Urinary bladder (tissue), 4 donors: Measurements from ENCODE around the gene MTHFD2L. TPM values are rescaled to one million over a fixed set of nuclear protein-coding genes. Genes with fewer than 3 reads are reported as not detected.

ENCODE experiments used
- DNase-seq: peaks from one replicate; pipeline ENCODE4 v3.0.0-alpha.2; 2015; ENCODE audit errors: extremely low spot score
- H3K27ac ChIP-seq: one replicate; pipeline ENCODE4 v1.5.1; 2013; ENCODE audit warnings: low read depth, mild to moderate bottlenecking, moderate library complexity
- H3K36me3 ChIP-seq: one replicate; pipeline ENCODE4 v1.6.1; 2013; ENCODE audit warnings: mild to moderate bottlenecking, moderate library complexity; ENCODE audit not compliant: insufficient read depth
- H3K4me1 ChIP-seq: one replicate; pipeline ENCODE4 v1.6.1; 2013; ENCODE audit warnings: mild to moderate bottlenecking, moderate library complexity; ENCODE audit not compliant: insufficient read depth
- H3K4me3 ChIP-seq: one replicate; pipeline ENCODE4 v1.5.1; 2013; ENCODE audit warnings: low read depth, low read length
- WGBS: extraction: QIAGEN DNeasy Blood & Tissue Kit; methylation state at CpG from one replicate; pipeline ENCODE4 v1.1.7; 2013; 5-methylcytosine and 5-hydroxymethylcytosine counted together
- polyA plus RNA-seq: library from polyadenylated mRNA; stranded (reverse); fragments of 200-250 nt; gene quantifications from one replicate; pipeline ENCODE4 v1.2.3, GENCODE V29; 2013
- total RNA-seq: library from RNA; depleted of rRNA; stranded (reverse); fragments of >200 nt; gene quantifications from one replicate; pipeline ENCODE4 v1.2.3, GENCODE V29; 2014
- donor health status: healthy with polysubstance abuse.
- donor health status: healthy.

Gene MTHFD2L
- total and polyA plus RNA-seq, 2 donors, result 5.8 to 21.1 TPM

- no peak overlapping the region for H3K27ac ChIP-seq
- no peak for DNase-seq
- H3K4me1 ChIP-seq, result no peaks in the 10 kb centered on the region
- WGBS, result 74% methylated on average over 6 of the region's 6 CpGs
- no peaks in the 10 kb centered on the region for H3K36me3 ChIP-seq
- no peak overlapping the region for H3K4me3 ChIP-seq
Measured at GRCh38 chr4:74319470-74319869, 161.6 kb downstream of the MTHFD2L start.

GRCh38 chr4:74320559-74321118, 162.7 kb downstream of the MTHFD2L start:
- 42% methylated on average over 4 of the region's 4 CpGs for WGBS
- Histone ChIP-seq H3K36me3 (no peaks in the 10 kb centered on the region), H3K27ac (no peak overlapping the region), H3K4me3 (no peak overlapping the region), H3K4me1 (no peaks in the 10 kb centered on the region)
- peak; percentile 48 for DNase-seq

- no peak for DNase-seq
- H3K36me3 ChIP-seq, result no peaks in the 10 kb centered on the region
- H3K4me3 ChIP-seq, result no peak overlapping the region
- 74% methylated on average over 3 of the region's 3 CpGs for WGBS
- H3K4me1 ChIP-seq, result no peaks in the 10 kb centered on the region
- no peak overlapping the region for H3K27ac ChIP-seq
Measured at GRCh38 chr4:74322301-74322700, 164.4 kb downstream of the MTHFD2L start.

- Histone ChIP-seq H3K36me3 (no peaks in the 10 kb centered on the region), H3K27ac (no peak overlapping the region), H3K4me1 (no peaks in the 10 kb centered on the region), H3K4me3 (no peak overlapping the region)
- 87% methylated on average over 4 of the region's 4 CpGs for WGBS
- DNase-seq, result no peak
Measured at GRCh38 chr4:74323663-74324062, 165.7 kb downstream of the MTHFD2L start.

GRCh38 chr4:74324262-74324661, 166.3 kb downstream of the MTHFD2L start:
- Histone ChIP-seq H3K27ac (no peak overlapping the region), H3K4me3 (no peak overlapping the region), H3K4me1 (no peaks in the 10 kb centered on the region), H3K36me3 (no peaks in the 10 kb centered on the region)
- 66% methylated on average over 3 of the region's 3 CpGs for WGBS
- no peak for DNase-seq

- no peak for DNase-seq
- H3K4me1 ChIP-seq, result no peaks in the 10 kb centered on the region
- no peaks in the 10 kb centered on the region for H3K36me3 ChIP-seq
- H3K27ac ChIP-seq, result no peak overlapping the region
- H3K4me3 ChIP-seq, result no peak overlapping the region
- 76% methylated on average over 2 of the region's 2 CpGs for WGBS
Measured at GRCh38 chr4:74325886-74326285, 168.0 kb downstream of the MTHFD2L start.

GRCh38 chr4:74327762-74328161, 169.8 kb downstream of the MTHFD2L start:
- WGBS, result 49% methylated on average over 3 of the region's 3 CpGs
- Histone ChIP-seq H3K4me1 (no peaks in the 10 kb centered on the region), H3K36me3 (no peaks in the 10 kb centered on the region), H3K27ac (no peak overlapping the region), H3K4me3 (no peak overlapping the region)
- no peak for DNase-seq

GRCh38 chr4:74328501-74328900, 170.6 kb downstream of the MTHFD2L start:
- Histone ChIP-seq H3K27ac (no peak overlapping the region), H3K4me3 (no peak overlapping the region), H3K36me3 (no peaks in the 10 kb centered on the region), H3K4me1 (no peaks in the 10 kb centered on the region)
- DNase-seq, result no peak
- WGBS, result 87% methylated on average over 1 of the region's 1 CpG

- Histone ChIP-seq H3K4me1 (no peaks in the 10 kb centered on the region), H3K4me3 (no peak overlapping the region), H3K27ac (no peak overlapping the region), H3K36me3 (no peaks in the 10 kb centered on the region)
- DNase-seq, result no peak
Measured at GRCh38 chr4:74329307-74329706, 171.4 kb downstream of the MTHFD2L start.

GRCh38 chr4:74330295-74330750, 172.4 kb downstream of the MTHFD2L start:
- DNase-seq, result no peak
- H3K4me3 ChIP-seq, result no peak overlapping the region
- no peaks in the 10 kb centered on the region for H3K36me3 ChIP-seq
- H3K27ac ChIP-seq, result no peak overlapping the region
- no peaks in the 10 kb centered on the region for H3K4me1 ChIP-seq
- 55% methylated on average over 9 of the region's 9 CpGs for WGBS

GRCh38 chr4:74331252-74331651, 173.3 kb downstream of the MTHFD2L start:
- no peaks in the 10 kb centered on the region for H3K4me1 ChIP-seq
- WGBS, result 68% methylated on average over 2 of the region's 2 CpGs
- no peak overlapping the region for H3K4me3 ChIP-seq
- DNase-seq, result no peak
- no peak overlapping the region for H3K27ac ChIP-seq
- H3K36me3 ChIP-seq, result no peaks in the 10 kb centered on the region

- Histone ChIP-seq H3K4me3 (no peak overlapping the region), H3K36me3 (no peaks in the 10 kb centered on the region), H3K4me1 (no peaks in the 10 kb centered on the region), H3K27ac (no peak overlapping the region)
- no peak for DNase-seq
Measured at GRCh38 chr4:74331944-74332343, 174.0 kb downstream of the MTHFD2L start.

- DNase-seq, result no peak
- Histone ChIP-seq H3K27ac (no peak overlapping the region), H3K4me3 (no peak overlapping the region), H3K36me3 (no peaks in the 10 kb centered on the region), H3K4me1 (no peaks in the 10 kb centered on the region)
- WGBS, result 83% methylated on average over 7 of the region's 7 CpGs
Measured at GRCh38 chr4:74334636-74335035, 176.7 kb downstream of the MTHFD2L start.

- DNase-seq, result no peak
- 75% methylated on average over 5 of the region's 5 CpGs for WGBS
Measured at GRCh38 chr4:74335341-74336021, 177.6 kb downstream of the MTHFD2L start.

More at GRCh38 chr4:74335341-74336021, 177.6 kb downstream of the MTHFD2L start:
- Histone ChIP-seq H3K4me1 (no peaks in the 10 kb centered on the region), H3K27ac (no peak overlapping the region), H3K4me3 (no peak overlapping the region), H3K36me3 (no peaks in the 10 kb centered on the region)
